ENCODE results near the gene RHEB.
A peak's percentile ranks its signal among the peaks of the same experiment; 100 is the strongest.

Gene RHEB

GRCh38 chr7:151447901-151448260 lies 71.8 kb downstream of the RHEB start:
- H3K4me3 ChIP-seq (ENCODE audit: low read depth, low read length) = no peak overlapping the region
- no peak overlapping the region for H3K27ac ChIP-seq
- H2AFZ ChIP-seq = peak overlapping the region; percentile 99
- no peak overlapping the region for H3K9ac ChIP-seq
- no peaks in the 10 kb centered on the region for H3K36me3 ChIP-seq (ENCODE audit: control insufficient read depth, insufficient read depth, low read length)
- no peaks in the 10 kb centered on the region for H3K79me2 ChIP-seq
- no peaks in the 10 kb centered on the region for H3K9me3 ChIP-seq (ENCODE audit: control insufficient read depth, low read length)
- no peak for TF ChIP-seq CTCF (IDR thresholded peaks at IDR 0.05)
- H3K27me3 ChIP-seq (ENCODE audit: control insufficient read depth, insufficient read depth, low read length) = no peaks in the 10 kb centered on the region
- peaks cover 3% of the 10 kb centered on the region for H3K4me1 ChIP-seq
- peak overlapping the region; percentile 93 for H3K4me2 ChIP-seq (ENCODE audit: low read length)

GRCh38 chr7:151447312-151447711 lies 72.4 kb downstream of the RHEB start:
- Histone ChIP-seq H3K9ac (no peak overlapping the region), H3K36me3 (ENCODE audit: control insufficient read depth, insufficient read depth, low read length) (no peaks in the 10 kb centered on the region), H3K27ac (no peak overlapping the region), H3K79me2 (no peaks in the 10 kb centered on the region), H3K27me3 (ENCODE audit: control insufficient read depth, insufficient read depth, low read length) (no peaks in the 10 kb centered on the region), H3K9me3 (ENCODE audit: control insufficient read depth, low read length) (no peaks in the 10 kb centered on the region), H3K4me2 (ENCODE audit: low read length) (no peak overlapping the region), H3K4me1 (peaks cover 4% of the 10 kb centered on the region), H3K4me3 (ENCODE audit: low read depth, low read length) (no peak overlapping the region), H2AFZ (no peak overlapping the region)
- TF ChIP-seq CTCF (IDR thresholded peaks at IDR 0.05) = no peak

GRCh38 chr7:151446412-151446811 lies 73.3 kb downstream of the RHEB start:
- TF ChIP-seq CTCF (IDR thresholded peaks at IDR 0.05) = no peak
- Histone ChIP-seq H3K4me3 (ENCODE audit: low read depth, low read length) (no peak overlapping the region), H3K36me3 (ENCODE audit: control insufficient read depth, insufficient read depth, low read length) (no peaks in the 10 kb centered on the region), H3K27ac (no peak overlapping the region), H3K4me1 (peaks cover 4% of the 10 kb centered on the region), H3K9ac (no peak overlapping the region), H3K27me3 (ENCODE audit: control insufficient read depth, insufficient read depth, low read length) (no peaks in the 10 kb centered on the region), H3K79me2 (no peaks in the 10 kb centered on the region), H2AFZ (no peak overlapping the region), H3K9me3 (ENCODE audit: control insufficient read depth, low read length) (no peaks in the 10 kb centered on the region), H3K4me2 (ENCODE audit: low read length) (no peak overlapping the region)

GRCh38 chr7:151444632-151445031 lies 75.1 kb downstream of the RHEB start:
- Histone ChIP-seq H3K79me2 (no peaks in the 10 kb centered on the region), H2AFZ (no peak overlapping the region), H3K27me3 (ENCODE audit: control insufficient read depth, insufficient read depth, low read length) (no peaks in the 10 kb centered on the region), H3K4me1 (peaks cover 12% of the 10 kb centered on the region), H3K4me3 (ENCODE audit: low read depth, low read length) (no peak overlapping the region), H3K27ac (no peak overlapping the region), H3K36me3 (ENCODE audit: control insufficient read depth, insufficient read depth, low read length) (no peaks in the 10 kb centered on the region), H3K9me3 (ENCODE audit: control insufficient read depth, low read length) (no peaks in the 10 kb centered on the region), H3K4me2 (ENCODE audit: low read length) (no peak overlapping the region), H3K9ac (no peak overlapping the region)
- TF ChIP-seq CTCF (IDR thresholded peaks at IDR 0.05) = no peak

- Histone ChIP-seq H3K36me3 (ENCODE audit: control insufficient read depth, insufficient read depth, low read length) (no peaks in the 10 kb centered on the region), H3K79me2 (no peaks in the 10 kb centered on the region), H3K4me3 (ENCODE audit: low read depth, low read length) (no peak overlapping the region), H3K27ac (peak overlapping the region; percentile 1), H3K9ac (no peak overlapping the region), H3K4me1 (peaks cover 15% of the 10 kb centered on the region), H3K9me3 (ENCODE audit: control insufficient read depth, low read length) (no peaks in the 10 kb centered on the region), H3K27me3 (ENCODE audit: control insufficient read depth, insufficient read depth, low read length) (no peaks in the 10 kb centered on the region), H3K4me2 (ENCODE audit: low read length) (no peak overlapping the region), H2AFZ (no peak overlapping the region)
- no peak for TF ChIP-seq CTCF (IDR thresholded peaks at IDR 0.05)
Measured at GRCh38 chr7:151442776-151443496, 76.8 kb downstream of the RHEB start.
